Myocyte (in vitro differentiated cells): ENCODE data around the gene PTCH2. TPM values are rescaled to one million over a fixed set of nuclear protein-coding genes. Genes with fewer than 3 reads are reported as not detected.

Experiments used
- DNase-seq: peaks from one replicate; pipeline ENCODE4 v3.0.0-alpha.2; 2012; ENCODE audit warnings: low read depth
- polyA plus RNA-seq: library from polyadenylated mRNA; unstranded; fragments of >200 nt; gene quantifications from one replicate; pipeline ENCODE4 v1.2.1, GENCODE V29; 2012; ENCODE audit warnings: missing spikeins
- total RNA-seq: library from RNA; depleted of rRNA; stranded (reverse); fragments of >200 nt; gene quantifications from 2 replicates; pipeline ENCODE4 v1.2.3, GENCODE V29; 2014

PTCH2 gene
- 0.05 and 0.51 TPM in 2 replicates for total RNA-seq
- polyA plus RNA-seq, result 0.69 TPM

GRCh38 chr1:44842862-44843655 lies at the start of gene PTCH2:
Gene PTCH2 (minus strand): TSS chr1:44843253. CDS start chr1:44842932, 321 bp downstream.
- DNase-seq, result peak; percentile 76

GRCh38 chr1:44890007-44890406 lies 47.0 kb upstream of the PTCH2 start:
- peak; percentile 8 for DNase-seq

GRCh38 chr1:44885406-44885805 lies 42.4 kb upstream of the PTCH2 start:
- no peak for DNase-seq

- no peak for DNase-seq
These were observed 41.7 kb upstream of the PTCH2 start for GRCh38 chr1:44884746-44885145.

- peak; percentile 96 for DNase-seq
These were observed 38.1 kb upstream of the PTCH2 start for GRCh38 chr1:44881011-44881632.

- no peak for DNase-seq
These were observed 31.1 kb upstream of the PTCH2 start for GRCh38 chr1:44874155-44874554.

- no peak for DNase-seq
These were observed 27.0 kb upstream of the PTCH2 start for GRCh38 chr1:44870096-44870495.

- DNase-seq, result no peak
These were observed 24.7 kb upstream of the PTCH2 start for GRCh38 chr1:44867801-44868200.

GRCh38 chr1:44862829-44863401 lies 19.9 kb upstream of the PTCH2 start:
- DNase-seq, result no peak

GRCh38 chr1:44860891-44861425 lies 17.9 kb upstream of the PTCH2 start:
- no peak for DNase-seq

- DNase-seq, result no peak
These were observed 17.3 kb upstream of the PTCH2 start for GRCh38 chr1:44860331-44860730.

- no peak for DNase-seq
These were observed 14.4 kb upstream of the PTCH2 start for GRCh38 chr1:44857446-44857845.

- no peak for DNase-seq
These were observed 12.7 kb upstream of the PTCH2 start for GRCh38 chr1:44855742-44856141.

GRCh38 chr1:44854970-44855369 lies 11.9 kb upstream of the PTCH2 start:
- no peak for DNase-seq

GRCh38 chr1:44853201-44853600 lies 10.1 kb upstream of the PTCH2 start:
- DNase-seq, result no peak

GRCh38 chr1:44851308-44851707 lies 8.3 kb upstream of the PTCH2 start:
- no peak for DNase-seq

- no peak for DNase-seq
These were observed 6.6 kb upstream of the PTCH2 start for GRCh38 chr1:44849575-44850132.

- DNase-seq, result peak; percentile 20
These were observed 5.6 kb upstream of the PTCH2 start for GRCh38 chr1:44848456-44849181.

- DNase-seq, result no peak
These were observed 4.8 kb upstream of the PTCH2 start for GRCh38 chr1:44847845-44848244.

GRCh38 chr1:44846985-44847384 lies 3.9 kb upstream of the PTCH2 start:
- DNase-seq, result no peak

- DNase-seq, result no peak
These were observed 579 bp downstream of the PTCH2 start for GRCh38 chr1:44842486-44842861.
